LNCAP (cell line): ENCODE measurements around the gene ARID3B.

Source experiments
- CTCF ChIP-seq: fragments of 450-650 bp; IDR thresholded peaks from 2 replicates; pipeline ENCODE4 v1.5.1; 2017; ENCODE audit warnings: mild to moderate bottlenecking

Gene ARID3B

GRCh38 chr15:74564182-74564581 is 23.2 kb downstream of the ARID3B start:
- no peak for TF ChIP-seq CTCF

- TF ChIP-seq CTCF = no peak
Observed at GRCh38 chr15:74565381-74566085, 24.5 kb downstream of the ARID3B start.

GRCh38 chr15:74568594-74568993 is 27.6 kb downstream of the ARID3B start:
- no peak for TF ChIP-seq CTCF

GRCh38 chr15:74569731-74570070 is 28.7 kb downstream of the ARID3B start:
- TF ChIP-seq CTCF = no peak

- TF ChIP-seq CTCF = no peak
Observed at GRCh38 chr15:74571191-74571590, 30.2 kb downstream of the ARID3B start.

GRCh38 chr15:74573987-74574386 is 33.0 kb downstream of the ARID3B start:
- no peak for TF ChIP-seq CTCF

- TF ChIP-seq CTCF = no peak
Observed at GRCh38 chr15:74578496-74578994, 37.5 kb downstream of the ARID3B start.

DNA sequence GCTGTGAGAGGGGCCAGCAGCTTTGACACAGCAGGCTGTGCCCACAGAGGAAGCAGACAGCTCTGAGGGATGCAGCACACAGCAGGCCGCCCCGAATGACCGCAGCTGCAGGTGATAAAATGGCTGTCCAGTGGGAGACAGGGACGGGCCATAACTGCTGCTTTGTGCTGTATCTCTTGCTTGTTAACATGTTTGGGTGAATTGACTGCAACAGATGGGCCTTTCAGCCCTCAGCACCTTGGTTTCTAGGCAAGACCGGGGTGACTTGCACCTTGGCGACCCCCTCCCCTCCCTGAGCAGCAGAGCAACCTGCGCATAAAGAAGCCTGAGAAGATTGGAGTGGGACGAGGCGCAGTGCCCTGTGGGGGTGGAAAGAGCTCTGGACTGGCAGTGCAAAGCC is 38.0 kb downstream of the ARID3B start:
- no peak for TF ChIP-seq CTCF
